Hepatocyte (in vitro differentiated cells): ENCODE measurements around the gene P2RY14. TPM values are rescaled to one million over a fixed set of nuclear protein-coding genes. Genes with fewer than 3 reads are reported as not detected.
A peak's percentile ranks its signal among the peaks of the same experiment; 100 is the strongest.

ENCODE experiments used
- DNase-seq: peaks from one replicate; pipeline ENCODE4 v3.0.0-alpha.2; 2016; ENCODE audit warnings: low spot score
- H2AFZ ChIP-seq: fragments of 200-600 bp; sonication (generic); 2 replicates; pipeline ENCODE4 v1.6.0; 2016; ENCODE audit warnings: antibody characterized with exemption, mild to moderate bottlenecking
- H3K27ac ChIP-seq: fragments of 200-600 bp; sonication (generic); 2 replicates; pipeline ENCODE4 v1.5.1; 2016; ENCODE audit warnings: mild to moderate bottlenecking
- H3K27me3 ChIP-seq: fragments of 200-600 bp; sonication (generic); 2 replicates; pipeline ENCODE4 v1.6.1; 2016
- H3K36me3 ChIP-seq: fragments of 200-600 bp; sonication (generic); replicated peaks from 2 replicates; pipeline ENCODE4 v1.5.1; 2016; ENCODE audit warnings: low read depth; ENCODE audit not compliant: insufficient read depth
- H3K4me1 ChIP-seq: fragments of 200-600 bp; sonication (generic); 2 replicates; pipeline ENCODE4 v1.5.1; 2016; ENCODE audit warnings: mild to moderate bottlenecking, moderate library complexity; ENCODE audit not compliant: insufficient read depth
- H3K4me2 ChIP-seq: fragments of 200-600 bp; sonication (generic); 2 replicates; pipeline ENCODE4 v1.6.0; 2016
- H3K4me3 ChIP-seq: fragments of 200-600 bp; sonication (generic); 2 replicates; pipeline ENCODE4 v1.5.1; 2016; ENCODE audit warnings: mild to moderate bottlenecking
- H3K79me2 ChIP-seq: fragments of 200-600 bp; sonication (generic); 2 replicates; pipeline ENCODE4 v1.6.0; 2017; ENCODE audit warnings: mild to moderate bottlenecking
- H3K9me2 ChIP-seq: fragments of 200-600 bp; sonication (generic); replicated peaks from 2 replicates; pipeline ENCODE4 v1.6.0; 2017; ENCODE audit warnings: mild to moderate bottlenecking; ENCODE audit not compliant: insufficient read depth
- H3K9me3 ChIP-seq: fragments of 200-600 bp; sonication (generic); 2 replicates; pipeline ENCODE4 v1.5.1; 2016; ENCODE audit warnings: low read depth, mild to moderate bottlenecking
- H4K20me1 ChIP-seq: fragments of 200-600 bp; sonication (generic); 2 replicates; pipeline ENCODE4 v1.6.0; 2016; ENCODE audit warnings: mild to moderate bottlenecking; ENCODE audit not compliant: insufficient read depth, poor library complexity, severe bottlenecking
- CTCF ChIP-seq: fragments of 200-600 bp; sonication (generic); IDR thresholded peaks from 2 replicates; pipeline ENCODE4 v1.5.1; 2016; ENCODE audit warnings: antibody characterized with exemption, mild to moderate bottlenecking; ENCODE audit not compliant: poor library complexity
- EZH2 ChIP-seq: fragments of 200-600 bp; sonication (generic); IDR thresholded peaks from 2 replicates; pipeline ENCODE4 v1.6.1; 2016; ENCODE audit warnings: antibody characterized with exemption, mild to moderate bottlenecking, borderline replicate concordance
- EZH2phosphoT487 ChIP-seq: fragments of 200-600 bp; sonication (generic); IDR thresholded peaks from one replicate; pipeline ENCODE4 v1.6.1; 2018; ENCODE audit warnings: antibody characterized with exemption, mild to moderate bottlenecking, low read depth, moderate library complexity; ENCODE audit not compliant: unreplicated experiment, severe bottlenecking
- WGBS: methylation state at CpG from one replicate; pipeline ENCODE4 v1.1.6; 2016; ENCODE audit warnings: low lambda C conversion rate; ENCODE audit errors: missing lambda C conversion rate; 5-methylcytosine and 5-hydroxymethylcytosine counted together
- polyA plus RNA-seq: library from polyadenylated mRNA; unstranded; fragments of >200 nt; fragmentation: Nextera tagmentation; extraction: Ambion mirVana; gene quantifications from 2 replicates; pipeline ENCODE4 v1.2.1, GENCODE V29; 2016
- total RNA-seq: library from RNA; depleted of rRNA; stranded (reverse); fragments of >200 nt; gene quantifications from 2 replicates; pipeline ENCODE4 v1.2.3, GENCODE V29; 2014

Gene P2RY14
- total and polyA plus RNA-seq, 2 experiments from 2014 or later = 0.11 TPM; not detected in 1

GRCh38 chr3:151201051-151201730 lies 77.2 kb downstream of the P2RY14 start:
- Histone ChIP-seq H3K9me2 (no peaks in the 10 kb centered on the region), H3K4me2 (no peak overlapping the region), H3K36me3 (no peaks in the 10 kb centered on the region), H4K20me1 (no peaks in the 10 kb centered on the region), H3K27ac (no peak overlapping the region), H3K9me3 (no peaks in the 10 kb centered on the region), H3K4me1 (peaks cover 15% of the 10 kb centered on the region), H3K27me3 (no peaks in the 10 kb centered on the region), H3K4me3 (no peak overlapping the region), H3K79me2 (no peaks in the 10 kb centered on the region), H2AFZ (no peak overlapping the region)
- DNase-seq = no peak
- TF ChIP-seq EZH2 (no peak), EZH2phosphoT487 (no peak), CTCF (no peak)
- 99% methylated on average over 7 of the region's 7 CpGs for WGBS

DNA sequence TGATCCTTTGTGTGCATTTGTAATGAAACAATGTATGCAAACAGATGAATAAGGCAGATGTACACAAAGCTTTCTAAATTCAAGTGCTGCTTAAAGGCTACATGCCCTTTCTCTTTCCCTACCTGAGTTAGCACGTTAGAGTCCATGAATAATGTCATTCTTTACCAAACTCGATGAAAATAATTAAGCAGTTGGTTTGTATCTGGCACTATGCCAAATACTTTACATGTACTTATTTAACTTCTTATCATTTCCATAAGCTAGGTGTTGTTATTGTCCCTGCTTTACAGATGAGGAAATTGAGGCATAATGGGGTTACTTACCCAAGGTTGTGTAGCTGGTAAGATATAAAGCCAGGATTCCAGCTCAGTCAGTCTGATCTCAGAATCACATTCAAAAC lies 77.8 kb downstream of the P2RY14 start:
- no peaks in the 10 kb centered on the region for H3K36me3 ChIP-seq
- H3K4me2 ChIP-seq = no peak overlapping the region
- no peak overlapping the region for H2AFZ ChIP-seq
- no peak for TF ChIP-seq EZH2
- no peak for TF ChIP-seq EZH2phosphoT487
- TF ChIP-seq CTCF = no peak
- DNase-seq = no peak
- no peaks in the 10 kb centered on the region for H3K79me2 ChIP-seq
- H4K20me1 ChIP-seq = no peaks in the 10 kb centered on the region
- no peaks in the 10 kb centered on the region for H3K9me3 ChIP-seq
- H3K4me1 ChIP-seq = peaks cover 17% of the 10 kb centered on the region
- H3K27ac ChIP-seq = no peak overlapping the region
- no peaks in the 10 kb centered on the region for H3K27me3 ChIP-seq
- 86% methylated on average over 2 of the region's 2 CpGs for WGBS
- H3K9me2 ChIP-seq = no peaks in the 10 kb centered on the region
- no peak overlapping the region for H3K4me3 ChIP-seq

DNA sequence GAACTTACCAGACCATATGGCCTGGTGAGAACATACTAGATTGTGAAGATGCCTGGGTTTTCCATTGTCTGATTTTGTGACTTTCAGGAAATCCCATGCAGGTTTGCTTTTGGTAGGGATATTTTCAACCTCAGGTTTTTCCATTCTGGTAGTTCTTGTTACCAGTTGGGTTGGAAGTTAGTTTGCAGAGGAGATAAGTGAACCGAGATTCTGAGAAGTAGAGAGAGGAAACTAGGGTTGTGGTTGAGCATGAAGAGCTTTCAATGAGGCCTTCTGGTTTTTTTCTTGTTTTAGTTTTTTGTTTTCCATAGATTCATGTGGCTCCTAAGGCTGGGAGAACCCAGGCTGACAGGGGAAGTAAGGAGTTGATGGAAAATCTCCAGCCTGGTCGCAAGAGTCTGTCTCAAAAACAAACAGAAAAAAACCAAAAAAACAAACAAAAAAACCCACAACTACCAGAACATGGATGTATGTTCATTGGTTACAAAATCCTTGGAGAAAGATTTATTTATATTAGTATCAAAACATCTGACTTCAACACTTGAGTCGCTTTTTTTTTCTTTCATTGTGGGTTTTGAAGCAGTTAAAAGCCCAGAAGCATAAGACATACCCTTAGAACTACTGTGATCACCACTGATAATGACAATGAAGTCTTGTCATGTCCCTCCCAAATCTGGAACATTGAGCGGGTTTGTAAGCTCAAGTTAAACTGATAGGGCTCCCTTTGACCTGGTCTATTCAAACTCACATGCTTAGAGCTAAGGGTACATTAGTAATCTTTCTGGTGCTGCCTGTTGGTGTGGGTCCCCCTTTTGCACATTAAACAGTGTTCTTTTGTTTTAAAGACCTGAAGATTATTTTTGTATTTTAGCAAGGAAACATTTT lies 78.5 kb downstream of the P2RY14 start:
- peaks cover 17% of the 10 kb centered on the region for H3K4me1 ChIP-seq
- H3K27me3 ChIP-seq = no peaks in the 10 kb centered on the region
- H3K27ac ChIP-seq = peak overlapping the region; percentile 29
- no peaks in the 10 kb centered on the region for H4K20me1 ChIP-seq
- no peak for DNase-seq
- TF ChIP-seq EZH2phosphoT487 (no peak), EZH2 (no peak), CTCF (no peak)
- no peaks in the 10 kb centered on the region for H3K9me2 ChIP-seq
- H3K4me3 ChIP-seq = no peak overlapping the region
- WGBS = 86% methylated on average over 4 of the region's 4 CpGs
- no peaks in the 10 kb centered on the region for H3K79me2 ChIP-seq
- no peaks in the 10 kb centered on the region for H3K36me3 ChIP-seq
- no peak overlapping the region for H2AFZ ChIP-seq
- H3K9me3 ChIP-seq = no peaks in the 10 kb centered on the region
- no peak overlapping the region for H3K4me2 ChIP-seq
